Caco-2 (cell line): ENCODE results near the gene GALNS. TPM values are rescaled to one million over a fixed set of nuclear protein-coding genes. Genes with fewer than 3 reads are reported as not detected.

ENCODE experiments used
- BruUV-seq: library from RNA; stranded (reverse); fragments of 400-500 nt; replicated peaks from 2 replicates; lab custom pipeline; 2021; lab: Mats Ljungman, UMichigan
- CTCF ChIA-PET: fragments of 300-600 bp; sonication (Branson Sonifier 250); formaldehyde crosslinking; loops from one replicate; lab custom pipeline; 2022; ENCODE audit warnings: antibody characterized with exemption; lab: Charles Lee
- POLR2A ChIA-PET: fragments of 300-600 bp; sonication (Branson Sonifier 250); formaldehyde crosslinking; loops from one replicate; lab custom pipeline; 2022; ENCODE audit warnings: antibody characterized with exemption; lab: Charles Lee
- DNase-seq, 2 experiments: peaks; one replicate each; pipeline versions ENCODE4 v3.0.0 to v3.0.0-alpha.2; 2020 to 2022
- H3K27me3 ChIP-seq: replicated peaks from 2 replicates; pipeline ENCODE4 v1.6.0; 2011; ENCODE audit warnings: low read length; ENCODE audit not compliant: control insufficient read depth, insufficient read depth
- H3K36me3 ChIP-seq: 2 replicates; pipeline ENCODE4 v1.5.1; 2011; ENCODE audit warnings: low read length; ENCODE audit not compliant: control insufficient read depth, insufficient read depth
- H3K4me1 ChIP-seq: fragments of 250-450 bp; sonication (Bioruptor Pico); 2 replicates; pipeline ENCODE4 v1.5.1; 2020; ENCODE audit warnings: mild to moderate bottlenecking
- H3K4me3 ChIP-seq: 2 replicates; pipeline ENCODE4 v1.5.1; 2011; ENCODE audit warnings: low read depth, mild to moderate bottlenecking, control low read depth, low read length
- H3K9me3 ChIP-seq: fragments of 250-450 bp; sonication (Bioruptor Pico); 2 replicates; pipeline ENCODE4 v1.5.1; 2020; ENCODE audit warnings: mild to moderate bottlenecking, moderate library complexity
- H3K27ac Mint-ChIP-seq: one replicate; pipeline ENCODE4 v1.8.0; 2022; ENCODE audit warnings: mixed read lengths; ENCODE audit not compliant: unreplicated experiment
- H3K27me3 Mint-ChIP-seq: one replicate; pipeline ENCODE4 v1.8.0; 2022; ENCODE audit warnings: mixed read lengths; ENCODE audit not compliant: insufficient read depth, unreplicated experiment
- H3K36me3 Mint-ChIP-seq: one replicate; pipeline ENCODE4 v1.8.0; 2022; ENCODE audit warnings: mild to moderate bottlenecking, mixed read lengths; ENCODE audit not compliant: insufficient read depth, unreplicated experiment
- H3K4me1 Mint-ChIP-seq: one replicate; pipeline ENCODE4 v1.8.0; 2022; ENCODE audit warnings: low read depth, mixed read lengths; ENCODE audit not compliant: unreplicated experiment
- H3K4me3 Mint-ChIP-seq: one replicate; pipeline ENCODE4 v1.8.0; 2022; ENCODE audit warnings: mild to moderate bottlenecking, moderate library complexity, mixed read lengths; ENCODE audit not compliant: unreplicated experiment
- H3K9me3 Mint-ChIP-seq: one replicate; pipeline ENCODE4 v1.8.0; 2022; ENCODE audit warnings: mixed read lengths; ENCODE audit not compliant: unreplicated experiment
- intact Hi-C: fragments of 100-400 bp; cut with micrococcal nuclease; formaldehyde crosslinking; loops from one replicate; pipeline ENCODE4 v1.10.0; 2022; ENCODE audit not compliant: unreplicated experiment
- total RNA-seq: library from RNA; stranded (reverse); gene quantifications from 2 replicates; pipeline ENCODE4 v1.2.3, GENCODE V29; 2022
- TF ChIP-seq, protein P1 (sequence below), 2 experiments: fragments of 200-600 bp in 1 of 2; IDR thresholded peaks; 1 replicate in 1 of 2; 2 replicates in 1 of 2; pipeline versions ENCODE4 v1.5.1 to v1.8.0; 2011 to 2022; ENCODE audit warnings: antibody characterized with exemption in 1 of 2, control low read depth in 1 of 2, inconsistent platforms in 1 of 2, low read depth in 1 of 2, low read length in 1 of 2, mild to moderate bottlenecking in 1 of 2, moderate library complexity in 1 of 2; ENCODE audit not compliant: insufficient read depth in 1 of 2, severe bottlenecking in 1 of 2, unreplicated experiment in 1 of 2

The GALNS gene
- total RNA-seq, 1 experiment from 2014 or later: 57.8 TPM

DNA sequence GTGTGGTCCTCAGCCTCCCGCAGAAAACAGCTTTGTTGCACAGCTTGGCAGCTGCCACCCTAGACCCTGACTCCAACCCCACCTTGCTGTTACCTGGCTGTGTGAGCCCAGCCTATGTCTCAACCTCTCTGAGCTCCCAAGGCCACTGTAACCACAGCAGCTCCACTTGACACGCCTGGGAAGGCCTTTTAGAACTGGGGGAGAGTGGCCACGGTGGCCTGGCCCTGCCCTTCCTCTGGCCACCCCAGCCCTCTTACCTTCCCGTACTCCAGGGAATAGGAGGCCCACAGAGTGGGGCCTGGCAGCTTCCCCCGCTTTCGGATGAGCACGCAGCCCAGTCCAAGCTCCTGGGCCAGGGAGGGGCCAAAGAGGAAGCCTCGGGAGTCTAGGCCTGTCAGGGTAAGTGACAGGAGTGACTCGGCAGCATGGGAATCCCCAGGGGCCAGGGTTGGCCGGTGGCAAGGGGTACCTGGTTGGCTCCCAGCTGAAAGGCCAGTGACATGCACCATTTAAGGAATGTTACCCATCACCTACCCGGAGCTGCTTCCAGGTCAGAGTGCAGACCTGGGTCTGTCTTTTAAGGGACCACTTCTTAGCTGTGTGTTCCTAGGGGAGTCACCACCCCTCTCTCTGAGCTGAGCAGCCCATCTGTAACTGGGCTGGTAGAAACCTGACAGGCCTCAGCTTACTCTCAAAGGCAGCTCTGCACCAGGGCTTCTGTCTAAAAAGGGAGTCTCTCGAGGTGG lies 46.4 kb downstream of the GALNS start:
- ChIA-PET CTCF (interaction anchor here (1.2 to 3.1 kb wide), 2 partner anchors 47 to 73 kb away, joined by 4 to 29 read pairs; no protein-coding TSS in a partner anchor), POLR2A (interaction anchor here (1.2 to 2.5 kb wide), 2 partner anchors 47 to 406 kb away, joined by 3 to 13 read pairs; partner anchors contain the start of genes GALNS and TRAPPC2L)
- H3K4me1 ChIP-seq: peaks cover 15% of the 10 kb centered on the region
- Mint-ChIP-seq H3K36me3 (peaks cover 86% of the 10 kb centered on the region), H3K9me3 (no peaks in the 10 kb centered on the region), H3K27ac (peak overlapping the region; percentile 98), H3K4me3 (peak overlapping the region; percentile 97), H3K4me1 (no peaks in the 10 kb centered on the region), H3K27me3 (no peaks in the 10 kb centered on the region)
- BruUV-seq: no TSS peak
- intact Hi-C loops: no loop called here
- peak overlapping the region; percentile 96 for H3K4me3 ChIP-seq
- TF ChIP-seq, protein P1, sequence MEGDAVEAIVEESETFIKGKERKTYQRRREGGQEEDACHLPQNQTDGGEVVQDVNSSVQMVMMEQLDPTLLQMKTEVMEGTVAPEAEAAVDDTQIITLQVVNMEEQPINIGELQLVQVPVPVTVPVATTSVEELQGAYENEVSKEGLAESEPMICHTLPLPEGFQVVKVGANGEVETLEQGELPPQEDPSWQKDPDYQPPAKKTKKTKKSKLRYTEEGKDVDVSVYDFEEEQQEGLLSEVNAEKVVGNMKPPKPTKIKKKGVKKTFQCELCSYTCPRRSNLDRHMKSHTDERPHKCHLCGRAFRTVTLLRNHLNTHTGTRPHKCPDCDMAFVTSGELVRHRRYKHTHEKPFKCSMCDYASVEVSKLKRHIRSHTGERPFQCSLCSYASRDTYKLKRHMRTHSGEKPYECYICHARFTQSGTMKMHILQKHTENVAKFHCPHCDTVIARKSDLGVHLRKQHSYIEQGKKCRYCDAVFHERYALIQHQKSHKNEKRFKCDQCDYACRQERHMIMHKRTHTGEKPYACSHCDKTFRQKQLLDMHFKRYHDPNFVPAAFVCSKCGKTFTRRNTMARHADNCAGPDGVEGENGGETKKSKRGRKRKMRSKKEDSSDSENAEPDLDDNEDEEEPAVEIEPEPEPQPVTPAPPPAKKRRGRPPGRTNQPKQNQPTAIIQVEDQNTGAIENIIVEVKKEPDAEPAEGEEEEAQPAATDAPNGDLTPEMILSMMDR (IDR thresholded peaks at IDR 0.05; ENCODE audit: insufficient read depth in 1 of 2, low read depth in 1 of 2, low read length in 1 of 2, severe bottlenecking in 1 of 2, unreplicated experiment in 1 of 2): no peak
- DNase-seq: peak in 1 of 2 experiments; percentile 66
- H3K27me3 ChIP-seq: no peaks in the 10 kb centered on the region
- H3K9me3 ChIP-seq: no peaks in the 10 kb centered on the region
- H3K36me3 ChIP-seq: peaks cover 22% of the 10 kb centered on the region

DNA sequence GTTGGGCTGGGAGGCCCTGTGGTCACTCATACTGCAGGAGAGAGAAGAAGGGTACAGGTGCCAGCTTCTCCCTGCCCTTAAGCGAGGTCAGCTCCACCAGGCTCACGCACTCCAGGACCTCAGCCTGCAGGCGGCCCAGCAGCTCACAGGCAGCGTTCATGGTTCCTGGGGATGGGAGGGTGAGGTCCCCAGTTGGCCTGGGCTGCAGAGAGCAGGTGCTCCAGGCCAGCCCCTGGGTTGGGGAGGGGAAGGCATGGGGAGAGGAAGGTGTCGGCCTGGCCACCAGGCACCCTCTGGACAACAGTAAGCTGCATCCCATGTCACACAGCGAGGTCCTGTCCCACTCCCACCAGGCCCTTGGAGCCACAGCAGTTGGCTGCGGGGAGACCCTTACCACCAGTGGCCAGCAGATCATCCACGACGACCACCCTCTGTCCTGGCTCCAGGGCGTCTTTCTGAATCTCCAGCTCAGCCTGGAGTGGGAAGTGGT lies 47.0 kb downstream of the GALNS start:
- H3K36me3 Mint-ChIP-seq: peaks cover 88% of the 10 kb centered on the region
- TSS peak; percentile 50 for BruUV-seq
- Histone ChIP-seq H3K9me3 (no peaks in the 10 kb centered on the region), H3K4me1 (peaks cover 15% of the 10 kb centered on the region), H3K27me3 (no peaks in the 10 kb centered on the region), H3K36me3 (peaks cover 22% of the 10 kb centered on the region), H3K4me3 (peak overlapping the region; percentile 96; the same call in 1 of the 2 replicates)
- ChIA-PET POLR2A (interaction anchor here (1.1 kb wide), 1 partner anchor 46 kb away, joined by 3 read pairs; no protein-coding TSS in a partner anchor), CTCF (interaction anchor here (0.6 to 3.1 kb wide), 3 partner anchors 30 to 73 kb away, joined by 4 to 29 read pairs (median 6); no protein-coding TSS in a partner anchor)
- H3K27me3 Mint-ChIP-seq: no peaks in the 10 kb centered on the region
- TF ChIP-seq, protein P1 (IDR thresholded peaks at IDR 0.05; ENCODE audit: insufficient read depth in 1 of 2, low read depth in 1 of 2, low read length in 1 of 2, severe bottlenecking in 1 of 2, unreplicated experiment in 1 of 2): no peak
- H3K9me3 Mint-ChIP-seq: no peaks in the 10 kb centered on the region
- peak in 1 of 2 experiments; percentile 54 for DNase-seq
- intact Hi-C loops: no loop called here
- H3K27ac Mint-ChIP-seq: peak overlapping the region; percentile 98
- no peaks in the 10 kb centered on the region for H3K4me1 Mint-ChIP-seq
- peak overlapping the region; percentile 97 for H3K4me3 Mint-ChIP-seq

DNA sequence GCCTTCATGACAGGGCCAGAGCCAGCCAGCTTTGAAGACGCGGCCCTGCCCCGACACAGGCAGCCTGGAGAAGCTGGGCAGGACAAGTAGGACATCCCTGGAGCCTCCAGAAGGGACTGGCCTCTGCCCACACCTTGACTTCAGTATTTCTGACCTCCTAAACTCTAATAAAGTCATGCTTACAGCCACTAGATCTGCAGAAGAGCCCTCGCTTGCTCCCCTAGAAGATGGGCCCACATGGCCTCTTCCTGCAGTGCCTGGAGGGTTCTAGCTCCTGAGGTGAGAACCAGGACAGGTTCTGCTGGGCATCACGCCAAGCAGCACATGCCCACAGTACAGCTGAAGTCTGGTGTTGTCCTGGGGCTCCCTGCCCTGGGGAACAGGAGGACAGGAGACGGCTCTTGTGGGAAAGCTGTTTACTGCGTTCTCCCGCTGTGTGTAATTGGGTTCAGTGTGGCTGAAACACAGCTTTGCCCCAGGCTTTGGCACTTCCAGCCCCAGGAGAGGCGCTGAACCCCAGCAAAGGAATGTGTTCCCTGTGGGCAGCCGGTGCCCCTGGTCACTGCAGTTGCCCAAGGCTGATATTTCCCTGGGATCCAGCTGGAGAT lies 47.6 kb downstream of the GALNS start:
- Histone ChIP-seq H3K36me3 (peaks cover 24% of the 10 kb centered on the region), H3K4me1 (peaks cover 15% of the 10 kb centered on the region), H3K27me3 (no peaks in the 10 kb centered on the region), H3K4me3 (no peak overlapping the region), H3K9me3 (no peaks in the 10 kb centered on the region)
- Mint-ChIP-seq H3K4me3 (peak overlapping the region; percentile 97), H3K36me3 (peaks cover 93% of the 10 kb centered on the region), H3K4me1 (no peaks in the 10 kb centered on the region), H3K9me3 (no peaks in the 10 kb centered on the region), H3K27ac (peak overlapping the region; percentile 98), H3K27me3 (no peaks in the 10 kb centered on the region)
- ChIA-PET POLR2A (interaction anchor here (1.0 to 1.1 kb wide), 2 partner anchors 27 to 45 kb away, joined by 3 read pairs; no protein-coding TSS in a partner anchor), CTCF (interaction anchor here (0.6 to 3.1 kb wide), 3 partner anchors 29 to 72 kb away, joined by 4 to 29 read pairs (median 6); no protein-coding TSS in a partner anchor)
- intact Hi-C loops: no loop called here
- peak in 1 of 2 experiments; percentile 43 for DNase-seq
- TF ChIP-seq, protein P1 (IDR thresholded peaks at IDR 0.05; ENCODE audit: insufficient read depth in 1 of 2, low read depth in 1 of 2, low read length in 1 of 2, severe bottlenecking in 1 of 2, unreplicated experiment in 1 of 2): no peak
- BruUV-seq: no TSS peak
